Measurements from ENCODE around the gene CYRIA.

The CYRIA gene

DNA sequence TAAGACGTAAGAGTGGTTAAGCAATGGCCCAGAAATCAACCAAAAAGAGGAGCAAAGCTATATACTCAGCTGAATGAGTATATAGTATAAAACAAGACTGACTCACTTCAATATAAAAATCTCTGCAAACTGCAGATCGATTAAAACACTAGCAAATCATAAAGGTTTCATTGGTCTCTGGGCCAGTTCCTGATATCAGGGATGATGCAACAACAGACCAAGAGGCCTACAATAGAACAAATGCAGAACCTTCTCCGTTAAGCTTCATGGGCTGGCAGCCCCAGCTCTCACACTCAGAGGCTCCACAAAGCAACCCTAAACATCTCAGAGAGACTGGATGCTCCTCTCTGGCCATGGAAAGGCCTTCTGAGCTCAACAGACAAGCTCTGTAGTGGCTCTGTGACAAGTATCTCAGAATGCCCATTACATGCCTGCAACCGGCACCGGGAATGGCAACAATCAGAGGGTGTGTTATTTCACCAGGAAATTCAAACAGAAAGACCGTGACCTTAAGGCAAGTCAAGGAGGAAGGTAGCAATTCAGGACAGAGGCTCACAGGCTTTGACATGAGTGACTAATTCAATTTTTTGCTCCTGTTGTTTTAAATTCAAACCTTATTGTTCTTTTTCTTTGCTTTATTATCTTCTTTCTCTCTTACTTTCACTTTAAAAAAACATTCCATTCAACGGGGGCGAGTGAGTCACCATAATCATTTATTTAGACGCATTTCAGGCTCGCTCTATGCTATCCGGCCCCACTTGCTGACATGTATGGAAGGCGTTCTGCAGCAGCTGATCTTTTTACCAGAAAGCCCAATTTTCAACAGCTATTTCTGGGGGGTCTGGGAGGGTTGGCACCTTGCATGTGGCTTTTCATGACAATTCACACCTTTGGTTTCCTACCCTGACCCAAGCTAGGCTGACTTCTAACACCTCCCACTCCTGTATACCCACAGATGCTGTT is 15.1 kb downstream of the CYRIA start:
- FAIRE-seq (no peak), DNase-seq (ENCODE audit: low spot score) (peak; percentile 24)

- DNase-seq (ENCODE audit: low spot score) (no peak), FAIRE-seq (no peak)
These were observed 16.0 kb downstream of the CYRIA start for GRCh38 chr2:16649353-16650286.

DNA sequence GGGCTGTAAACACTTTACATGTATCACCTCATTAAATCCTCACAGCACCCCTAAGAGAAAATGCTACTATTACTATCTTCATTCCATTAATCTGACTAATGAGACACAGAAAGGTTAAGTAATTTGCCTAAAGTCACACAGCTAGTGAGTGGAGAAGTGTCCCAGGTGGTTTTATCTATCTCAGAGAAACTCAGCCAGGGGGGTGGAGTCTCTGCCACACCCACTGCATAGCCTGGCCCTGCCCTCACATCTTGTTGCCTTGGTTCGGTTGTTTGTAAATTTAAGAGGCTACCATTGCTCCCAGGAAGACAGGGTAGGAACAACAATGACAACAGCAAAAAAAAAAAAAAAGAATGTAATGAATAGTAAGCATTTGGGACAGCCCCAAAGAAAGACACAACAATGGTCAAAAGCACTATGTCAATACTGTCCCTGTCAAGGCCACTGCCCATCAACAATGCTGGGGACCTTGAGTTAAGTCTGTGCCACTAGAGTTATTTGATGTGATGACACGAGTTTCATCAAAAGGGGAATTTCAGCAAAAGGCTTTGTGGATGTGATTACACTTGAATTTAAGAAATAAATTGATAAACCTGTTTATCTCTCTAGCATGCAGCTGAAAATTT is 17.5 kb downstream of the CYRIA start:
- FAIRE-seq (no peak), DNase-seq (ENCODE audit: low spot score) (no peak)

DNA sequence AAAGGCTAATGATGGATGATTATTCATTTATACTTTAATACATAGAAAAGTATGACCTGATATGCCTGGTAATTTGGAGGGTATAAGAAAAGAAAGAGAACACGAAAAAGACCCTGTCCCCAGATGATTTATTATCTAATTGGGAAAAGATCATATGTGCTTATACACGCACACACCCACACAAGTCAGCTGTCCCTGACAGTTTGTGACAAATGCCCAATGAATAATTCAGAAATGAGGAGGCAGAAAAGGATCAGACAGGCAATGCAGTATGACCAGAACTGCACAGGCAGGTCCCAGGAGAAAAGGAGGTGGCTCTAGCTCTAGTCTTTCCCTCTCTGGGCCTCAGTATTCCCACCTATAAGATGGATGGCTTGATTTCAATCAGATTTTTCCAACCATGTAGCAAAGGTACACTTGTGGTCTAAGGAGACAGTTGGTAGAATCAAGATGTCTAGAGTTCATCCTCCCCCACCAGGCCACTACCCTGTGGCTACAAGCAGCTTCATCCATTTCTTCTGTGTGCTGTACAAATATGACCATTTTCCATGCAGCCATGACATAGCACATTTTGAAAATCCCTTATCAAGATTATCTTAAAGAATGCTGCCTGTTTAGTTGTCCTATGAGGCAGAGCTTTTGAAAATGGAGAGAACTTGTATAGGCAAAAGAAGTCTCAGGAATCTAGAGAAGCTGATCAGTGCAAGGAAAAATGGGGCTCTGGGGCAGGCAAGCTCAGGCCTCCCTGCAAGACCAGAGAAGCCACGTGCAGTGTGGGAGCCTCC is 19.7 kb downstream of the CYRIA start:
- no peak for FAIRE-seq
- no peak for DNase-seq (ENCODE audit: low spot score)

- DNase-seq (ENCODE audit: low spot score): no peak
- no peak for FAIRE-seq
These were observed 20.5 kb downstream of the CYRIA start for GRCh38 chr2:16645088-16645487.

DNA sequence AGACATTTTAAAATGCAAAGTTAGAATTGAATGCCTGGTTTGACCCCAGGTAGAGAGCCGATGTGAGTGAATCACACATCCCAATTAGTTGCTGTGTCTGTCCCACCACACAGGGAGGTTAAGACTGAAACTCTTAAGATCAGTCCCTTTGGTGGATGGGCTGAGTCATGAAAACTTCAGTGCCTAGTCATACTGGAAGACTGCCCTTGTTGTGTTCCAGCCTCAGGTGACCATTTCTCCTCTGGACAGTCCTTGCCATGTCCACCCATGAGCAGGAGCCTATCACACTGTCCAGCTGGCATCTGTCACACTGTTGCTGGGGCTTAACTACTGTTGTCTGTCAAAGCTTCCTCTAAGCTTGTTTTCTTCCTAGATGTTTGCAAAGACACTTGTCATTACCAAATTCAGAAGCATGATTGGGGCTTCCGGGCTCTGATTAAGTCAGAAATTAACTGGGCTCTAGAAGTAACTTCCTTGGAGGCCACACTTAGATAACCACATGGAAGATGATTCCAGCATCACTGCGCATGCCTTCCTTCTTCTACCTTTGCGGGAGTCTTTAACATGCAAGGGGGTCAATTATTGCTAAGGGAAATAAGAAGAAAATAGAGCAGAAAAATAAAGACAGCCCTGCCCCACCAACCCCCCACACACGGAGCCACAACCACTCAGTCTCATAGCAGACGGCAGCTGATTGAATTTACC is 21.3 kb downstream of the CYRIA start:
- DNase-seq (ENCODE audit: low spot score): peak; percentile 70
- peak; percentile 84 for FAIRE-seq

- DNase-seq (ENCODE audit: low spot score) (peak; percentile 45), FAIRE-seq (peak; percentile 86)
These were observed 22.5 kb downstream of the CYRIA start for GRCh38 chr2:16643099-16643498.

DNA sequence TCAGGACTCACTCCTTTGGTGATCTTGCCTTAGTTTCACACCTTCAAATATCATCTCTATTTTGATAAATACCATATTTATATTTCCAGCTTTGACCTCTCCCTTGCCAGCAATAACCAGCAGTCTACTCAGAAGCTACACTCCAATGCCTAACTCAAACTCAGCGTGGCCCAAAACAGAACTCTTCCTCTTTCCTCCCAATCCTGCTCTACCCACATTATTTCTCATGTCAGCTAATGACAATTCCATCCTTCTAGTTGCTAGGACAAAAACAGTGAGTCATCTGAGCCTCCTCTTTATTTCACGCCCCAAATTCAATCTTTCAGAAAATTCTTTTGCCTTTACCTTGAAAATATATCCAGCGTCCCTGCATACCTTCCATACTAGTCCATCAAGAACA is 23.5 kb downstream of the CYRIA start:
- DNase-seq (ENCODE audit: low spot score) (no peak), FAIRE-seq (no peak)

DNA sequence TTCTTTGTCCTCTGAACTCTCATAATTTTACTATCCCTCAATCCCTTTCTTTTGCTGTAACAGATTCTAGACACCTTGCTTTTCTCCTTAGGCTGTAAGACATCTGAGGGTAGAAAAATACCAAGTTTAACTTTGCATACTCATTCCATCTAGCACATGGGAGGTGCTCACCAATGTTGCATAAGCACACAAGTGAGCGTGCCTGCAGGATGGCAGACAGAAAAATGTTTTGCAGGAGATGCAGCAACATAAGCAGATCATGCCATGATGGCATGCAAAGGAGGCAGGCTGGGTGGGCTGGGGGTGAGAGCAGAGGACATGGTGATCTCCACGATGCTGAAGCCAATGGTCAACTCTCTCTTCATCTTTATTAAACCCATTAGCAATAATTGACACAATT is 24.1 kb downstream of the CYRIA start:
- no peak for FAIRE-seq
- DNase-seq (ENCODE audit: low spot score): no peak

DNA sequence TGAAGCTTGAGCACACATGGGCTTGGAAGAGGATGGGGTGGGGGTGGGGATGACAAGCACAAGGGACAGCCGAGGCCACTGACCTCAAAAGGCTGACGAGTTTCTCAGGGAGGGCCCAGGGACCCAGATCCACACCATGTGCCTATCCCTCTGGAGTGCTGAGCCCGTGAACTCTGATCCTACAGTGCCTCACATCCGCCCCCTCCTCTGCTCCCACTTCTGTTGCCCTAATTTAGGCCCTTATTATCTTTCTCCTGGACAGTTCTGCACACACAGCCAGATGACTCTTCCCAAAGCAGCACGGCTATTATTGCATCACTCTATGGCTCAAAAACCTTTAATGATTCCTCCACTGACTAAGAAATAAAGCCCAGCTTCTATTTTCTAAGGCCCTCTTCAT is 24.8 kb downstream of the CYRIA start:
- DNase-seq (ENCODE audit: low spot score) (no peak), FAIRE-seq (no peak)

DNA sequence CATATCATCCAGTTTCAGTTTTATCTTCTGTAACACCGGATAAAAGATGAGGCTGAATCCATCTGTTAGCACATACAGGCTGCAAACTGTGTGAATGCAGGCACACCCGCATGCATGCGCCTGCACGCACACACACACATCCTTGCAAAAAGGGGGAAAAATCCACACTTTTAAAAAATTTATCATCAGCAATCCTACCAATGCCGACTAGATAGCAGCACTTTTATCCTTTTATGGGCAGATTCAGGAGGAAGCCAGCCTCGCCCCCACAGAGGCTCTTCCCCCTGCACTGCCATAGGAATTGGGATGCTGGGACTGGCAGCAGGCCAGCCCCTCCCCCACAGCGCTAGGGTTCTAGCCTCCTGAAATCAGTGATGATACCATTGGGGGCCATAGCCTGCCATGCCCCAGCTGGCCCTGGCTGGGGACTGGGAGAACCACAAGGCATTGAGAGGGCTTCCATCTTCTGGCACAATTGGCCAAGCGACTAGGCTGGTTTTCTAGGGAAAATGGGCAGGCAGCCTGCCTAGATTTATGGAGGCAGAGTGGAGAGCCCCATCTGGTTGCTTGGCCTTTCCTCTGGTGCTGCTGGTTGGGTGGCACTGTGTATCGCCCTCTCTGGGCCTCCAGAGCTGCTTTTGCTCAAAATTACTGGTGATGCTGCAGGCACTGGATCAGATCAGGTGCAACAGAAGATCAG is 25.5 kb downstream of the CYRIA start:
- FAIRE-seq (no peak), DNase-seq (ENCODE audit: low spot score) (no peak)

DNA sequence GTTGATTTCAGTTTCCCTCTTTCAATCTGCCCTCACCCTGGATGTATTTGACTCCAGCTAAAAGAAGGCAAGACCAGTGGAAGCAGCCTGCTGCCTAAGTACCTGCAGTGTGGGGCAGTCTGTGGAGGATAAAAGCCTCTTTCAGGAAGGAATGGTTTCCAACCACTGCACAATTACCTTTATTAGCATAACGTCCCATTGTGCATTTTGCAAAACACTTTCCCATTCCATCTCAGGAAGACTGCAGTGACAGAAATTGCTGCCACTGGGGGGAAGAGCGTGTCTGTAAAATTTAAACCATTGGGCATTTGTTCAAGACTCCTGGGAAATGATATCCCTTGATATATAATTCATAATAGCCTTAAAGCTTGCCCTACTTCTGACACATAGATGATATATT is 26.2 kb downstream of the CYRIA start:
- DNase-seq (ENCODE audit: low spot score) (no peak), FAIRE-seq (no peak)

- FAIRE-seq (no peak), DNase-seq (ENCODE audit: low spot score) (no peak)
These were observed 26.7 kb downstream of the CYRIA start for GRCh38 chr2:16638946-16639345.

DNA sequence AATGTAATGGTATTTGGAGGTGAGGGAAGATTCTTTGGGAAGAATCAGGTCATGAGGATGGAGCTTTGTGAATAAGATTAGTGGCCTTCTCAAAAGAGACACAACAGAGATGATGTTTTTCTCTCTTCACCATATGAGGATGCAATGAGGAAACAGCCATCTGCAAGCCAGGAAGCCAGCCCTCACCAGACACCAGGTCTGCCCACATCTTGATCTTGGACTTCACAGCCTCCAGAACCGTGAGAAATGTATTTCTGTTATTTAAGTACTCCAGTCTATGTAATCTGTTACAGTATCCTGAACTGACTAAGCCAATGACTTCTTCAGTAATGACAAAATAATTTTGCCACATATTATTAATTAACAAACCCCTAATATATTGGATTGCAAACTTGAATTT is 28.3 kb downstream of the CYRIA start:
- FAIRE-seq (no peak), DNase-seq (ENCODE audit: low spot score) (no peak)

DNA sequence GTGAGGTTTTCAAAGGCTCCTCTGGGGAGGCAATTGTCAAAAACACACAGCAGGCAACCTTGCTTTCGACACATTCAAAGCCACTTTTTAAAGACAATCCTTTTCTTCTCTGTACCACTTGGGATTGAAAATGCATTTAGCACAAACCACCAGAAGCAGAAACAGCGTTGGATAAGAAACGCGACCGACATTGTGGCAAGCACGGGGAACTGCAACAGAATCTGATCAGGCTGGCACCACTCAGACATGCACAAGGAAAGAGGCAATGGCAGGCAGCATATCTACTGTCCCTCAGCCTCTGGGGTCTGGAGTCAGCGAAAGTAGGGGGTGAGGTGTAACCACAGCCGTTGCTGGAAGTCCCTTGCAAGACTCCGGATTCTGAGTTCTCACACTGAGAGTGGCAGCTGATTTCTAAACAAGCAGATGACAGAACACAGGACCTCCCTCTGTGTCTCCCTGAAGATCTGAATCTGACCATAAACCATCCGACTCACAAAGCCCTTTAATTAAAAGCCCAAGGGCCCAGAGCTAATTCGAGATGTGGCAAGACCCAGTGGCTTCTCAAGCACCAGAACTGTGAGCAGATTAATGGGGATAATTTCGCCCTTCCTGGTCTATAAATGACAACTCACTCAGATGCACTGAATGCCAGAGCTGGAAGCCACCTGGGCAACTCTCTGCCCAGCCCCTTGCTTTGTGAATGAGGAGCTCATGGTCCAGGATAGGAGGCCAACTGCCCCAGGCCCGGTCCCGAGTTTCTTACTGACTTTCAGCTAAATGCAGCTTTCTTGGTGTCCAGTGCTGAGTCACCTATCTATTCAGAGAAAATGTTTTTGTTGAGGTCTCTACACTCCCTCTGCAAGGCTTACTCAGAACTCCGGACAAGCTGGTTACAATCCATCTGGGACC is 29.6 kb downstream of the CYRIA start:
- DNase-seq (ENCODE audit: low spot score) (peak; percentile 67), FAIRE-seq (peak; percentile 59)

DNA sequence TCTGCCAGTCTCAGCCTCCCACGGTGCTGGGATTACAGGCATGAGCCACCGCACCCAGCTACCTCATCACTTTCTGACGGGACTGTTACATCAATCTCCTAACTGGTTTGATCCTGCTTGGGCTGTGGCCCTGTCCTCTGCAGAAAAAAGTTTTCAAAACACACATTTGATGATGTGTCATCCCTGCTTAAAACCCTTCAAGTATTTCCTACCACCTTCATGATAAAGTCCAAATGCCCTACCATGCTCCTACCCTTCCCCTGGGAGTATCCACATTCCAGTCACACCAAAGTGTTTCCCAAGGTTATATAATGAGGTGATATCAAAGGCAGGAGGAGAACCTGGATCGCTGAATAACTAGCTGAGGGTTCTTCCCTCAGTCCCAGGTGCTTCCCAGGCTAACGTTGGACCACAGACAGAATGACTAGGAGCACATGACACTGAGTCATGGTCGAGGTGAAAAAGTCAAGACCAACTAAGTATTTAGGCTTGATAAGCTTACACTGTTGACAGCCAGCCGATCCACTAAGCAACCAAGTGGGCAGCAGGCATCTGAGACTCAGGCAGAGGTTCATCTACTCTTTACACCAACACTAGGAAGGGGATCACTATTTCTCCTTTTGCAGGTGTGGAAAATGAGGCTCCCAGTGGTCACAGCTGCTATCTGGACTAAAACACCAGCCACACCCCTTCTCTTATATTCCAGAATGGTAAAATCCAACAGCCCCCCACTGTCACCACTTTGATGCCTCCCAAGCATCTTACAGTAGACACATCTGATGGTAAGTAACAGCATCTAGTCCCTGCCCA is 31.8 kb downstream of the CYRIA start:
- peak; percentile 97 for DNase-seq (ENCODE audit: low spot score)
- FAIRE-seq: peak; percentile 94

GRCh38 chr2:16632598-16632997 is 33.0 kb downstream of the CYRIA start:
- DNase-seq (ENCODE audit: low spot score): no peak
- no peak for FAIRE-seq

DNA sequence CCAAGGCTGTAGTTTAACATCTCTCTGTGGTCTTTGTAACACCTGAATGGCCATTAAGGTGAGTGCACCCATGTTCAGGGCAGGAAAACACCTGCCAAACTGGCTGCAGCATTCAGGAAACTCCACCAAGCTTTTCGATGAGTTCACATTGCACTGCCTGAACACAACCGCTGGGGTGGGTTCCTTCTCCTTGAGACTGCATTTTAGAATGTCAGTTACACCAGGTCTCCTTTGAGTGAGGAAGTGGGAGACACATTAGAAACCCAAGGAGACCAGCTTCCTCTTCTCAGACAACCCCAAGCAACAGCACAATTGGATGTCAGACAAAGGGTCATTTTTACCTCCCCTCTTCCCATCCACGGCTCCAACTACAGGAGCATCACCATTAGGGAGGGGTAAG is 35.2 kb downstream of the CYRIA start:
- DNase-seq (ENCODE audit: low spot score): no peak
- FAIRE-seq: no peak
